SK-N-SH treated with all-trans-retinoic acid at 6 μM for 48 hours (cell line): ENCODE data around the gene CHERP.

ENCODE experiments used
- ATAC-seq: fragments of 200-7000 bp; cut with Tn5 transposase; 3 replicates; pipeline ENCODE4 v1.9.1; 2020; ENCODE audit warnings: mild to moderate bottlenecking, moderate library complexity
- ARNTL ChIP-seq: fragments of 450-650 bp; formaldehyde crosslinking; IDR thresholded peaks from 2 replicates; pipeline ENCODE4 v1.5.0; 2020; ENCODE audit warnings: low read depth, mild to moderate bottlenecking, moderate library complexity, borderline replicate concordance
- BACH2 ChIP-seq: fragments of 250-450 bp; sonication (Bioruptor Pico); IDR thresholded peaks from 2 replicates; pipeline ENCODE4 v1.9.0; 2021; ENCODE audit warnings: mild to moderate bottlenecking, borderline replicate concordance
- CSDC2 ChIP-seq: fragments of 250-450 bp; sonication (Bioruptor Pico); IDR thresholded peaks from 2 replicates; pipeline ENCODE4 v1.5.0; 2020; ENCODE audit warnings: mild to moderate bottlenecking, moderate library complexity
- ESRRG ChIP-seq: fragments of 250-450 bp; sonication (Bioruptor Pico); IDR thresholded peaks from 2 replicates; pipeline ENCODE4 v1.6.1; 2021; ENCODE audit warnings: mild to moderate bottlenecking
- GLIS3 ChIP-seq: fragments of 250-450 bp; sonication (Bioruptor Pico); IDR thresholded peaks from 2 replicates; pipeline ENCODE4 v1.5.0; 2020; ENCODE audit warnings: mild to moderate bottlenecking, moderate library complexity
- ISL1 ChIP-seq: fragments of 250-450 bp; sonication (Bioruptor Pico); IDR thresholded peaks from 2 replicates; pipeline ENCODE4 v2.1.2; 2022; ENCODE audit warnings: mild to moderate bottlenecking, moderate library complexity
- OSR1 ChIP-seq: fragments of 250-450 bp; sonication (Bioruptor Pico); IDR thresholded peaks from 2 replicates; pipeline ENCODE4 v1.8.0; 2022; ENCODE audit warnings: moderate library complexity, mild to moderate bottlenecking, inconsistent platforms
- RARB ChIP-seq: fragments of 250-450 bp; sonication (Bioruptor Pico); IDR thresholded peaks from 2 replicates; pipeline ENCODE4 v1.8.0; 2021; ENCODE audit warnings: mild to moderate bottlenecking, moderate library complexity
- SNAI2 ChIP-seq: fragments of 250-450 bp; sonication (Bioruptor Pico); IDR thresholded peaks from 2 replicates; pipeline ENCODE4 v1.5.0; 2020; ENCODE audit warnings: mild to moderate bottlenecking, moderate library complexity
- TOX ChIP-seq: fragments of 250-450 bp; sonication (Bioruptor Pico); IDR thresholded peaks from 2 replicates; pipeline ENCODE4 v1.8.0; 2021; ENCODE audit warnings: mild to moderate bottlenecking, moderate library complexity, borderline replicate concordance
- TSHZ2 ChIP-seq: fragments of 250-450 bp; sonication (Bioruptor Pico); IDR thresholded peaks from 2 replicates; pipeline ENCODE4 v1.5.0; 2020; ENCODE audit warnings: mild to moderate bottlenecking, moderate library complexity
- ZC3H10 ChIP-seq: fragments of 250-450 bp; sonication (Bioruptor Pico); IDR thresholded peaks from 2 replicates; pipeline ENCODE4 v1.5.1; 2021; ENCODE audit warnings: mild to moderate bottlenecking, moderate library complexity
- ZFP3 ChIP-seq: fragments of 250-450 bp; sonication (Bioruptor Pico); IDR thresholded peaks from 2 replicates; pipeline ENCODE4 v1.5.0; 2020; ENCODE audit warnings: mild to moderate bottlenecking, moderate library complexity
- ZFP30 ChIP-seq: fragments of 450-650 bp; formaldehyde crosslinking; IDR thresholded peaks from 2 replicates; pipeline ENCODE4 v1.5.0; 2022; ENCODE audit warnings: mild to moderate bottlenecking, moderate library complexity
- ZNF8 ChIP-seq: fragments of 450-650 bp; formaldehyde crosslinking; IDR thresholded peaks from 2 replicates; pipeline ENCODE4 v1.5.0; 2020; ENCODE audit warnings: mild to moderate bottlenecking, moderate library complexity
- TF ChIP-seq, protein P1 (sequence below): fragments of 250-450 bp; sonication (Bioruptor Pico); IDR thresholded peaks from 2 replicates; pipeline ENCODE4 v1.5.1; 2021; ENCODE audit warnings: mild to moderate bottlenecking, moderate library complexity
- TF ChIP-seq, protein P2 (sequence below): fragments of 250-450 bp; sonication (Bioruptor Pico); IDR thresholded peaks from 2 replicates; pipeline ENCODE4 v1.5.1; 2020; ENCODE audit warnings: low read depth, mild to moderate bottlenecking, moderate library complexity
- TF ChIP-seq, protein P3 (sequence below): fragments of 250-450 bp; sonication (Bioruptor Pico); IDR thresholded peaks from 2 replicates; pipeline ENCODE4 v1.8.0; 2020; ENCODE audit warnings: mild to moderate bottlenecking, moderate library complexity, borderline replicate concordance
- TF ChIP-seq, protein P4 (sequence below): fragments of 250-450 bp; sonication (Bioruptor Pico); IDR thresholded peaks from 2 replicates; pipeline ENCODE4 v1.8.0; 2021; ENCODE audit warnings: low read depth, mild to moderate bottlenecking, moderate library complexity, borderline replicate concordance

CHERP gene

GRCh38 chr19:16527971-16528521, 14.2 kb downstream of the CHERP start:
- ATAC-seq: peak; percentile 32; the same call in 2 of the 3 replicates
- TF ChIP-seq ARNTL (no peak), ZC3H10 (CRISPR knock-in tag) (no peak), TSHZ2 (CRISPR knock-in tag) (no peak), SNAI2 (CRISPR knock-in tag) (no peak), ZFP30 (CRISPR knock-in tag) (no peak), CSDC2 (CRISPR knock-in tag) (no peak), ESRRG (CRISPR knock-in tag) (no peak), ZFP3 (no peak), BACH2 (CRISPR knock-in tag) (no peak), GLIS3 (no peak), OSR1 (CRISPR knock-in tag) (no peak), TOX (CRISPR knock-in tag) (no peak)
- TF ChIP-seq, protein P1, sequence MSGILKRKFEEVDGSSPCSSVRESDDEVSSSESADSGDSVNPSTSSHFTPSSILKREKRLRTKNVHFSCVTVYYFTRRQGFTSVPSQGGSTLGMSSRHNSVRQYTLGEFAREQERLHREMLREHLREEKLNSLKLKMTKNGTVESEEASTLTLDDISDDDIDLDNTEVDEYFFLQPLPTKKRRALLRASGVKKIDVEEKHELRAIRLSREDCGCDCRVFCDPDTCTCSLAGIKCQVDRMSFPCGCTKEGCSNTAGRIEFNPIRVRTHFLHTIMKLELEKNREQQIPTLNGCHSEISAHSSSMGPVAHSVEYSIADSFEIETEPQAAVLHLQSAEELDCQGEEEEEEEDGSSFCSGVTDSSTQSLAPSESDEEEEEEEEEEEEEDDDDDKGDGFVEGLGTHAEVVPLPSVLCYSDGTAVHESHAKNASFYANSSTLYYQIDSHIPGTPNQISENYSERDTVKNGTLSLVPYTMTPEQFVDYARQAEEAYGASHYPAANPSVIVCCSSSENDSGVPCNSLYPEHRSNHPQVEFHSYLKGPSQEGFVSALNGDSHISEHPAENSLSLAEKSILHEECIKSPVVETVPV (CRISPR knock-in tag): no peak
- TF ChIP-seq, protein P2, sequence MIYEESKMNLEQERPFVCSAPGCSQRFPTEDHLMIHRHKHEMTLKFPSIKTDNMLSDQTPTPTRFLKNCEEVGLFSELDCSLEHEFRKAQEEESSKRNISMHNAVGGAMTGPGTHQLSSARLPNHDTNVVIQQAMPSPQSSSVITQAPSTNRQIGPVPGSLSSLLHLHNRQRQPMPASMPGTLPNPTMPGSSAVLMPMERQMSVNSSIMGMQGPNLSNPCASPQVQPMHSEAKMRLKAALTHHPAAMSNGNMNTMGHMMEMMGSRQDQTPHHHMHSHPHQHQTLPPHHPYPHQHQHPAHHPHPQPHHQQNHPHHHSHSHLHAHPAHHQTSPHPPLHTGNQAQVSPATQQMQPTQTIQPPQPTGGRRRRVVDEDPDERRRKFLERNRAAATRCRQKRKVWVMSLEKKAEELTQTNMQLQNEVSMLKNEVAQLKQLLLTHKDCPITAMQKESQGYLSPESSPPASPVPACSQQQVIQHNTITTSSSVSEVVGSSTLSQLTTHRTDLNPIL (CRISPR knock-in tag): no peak
- TF ChIP-seq, protein P3, sequence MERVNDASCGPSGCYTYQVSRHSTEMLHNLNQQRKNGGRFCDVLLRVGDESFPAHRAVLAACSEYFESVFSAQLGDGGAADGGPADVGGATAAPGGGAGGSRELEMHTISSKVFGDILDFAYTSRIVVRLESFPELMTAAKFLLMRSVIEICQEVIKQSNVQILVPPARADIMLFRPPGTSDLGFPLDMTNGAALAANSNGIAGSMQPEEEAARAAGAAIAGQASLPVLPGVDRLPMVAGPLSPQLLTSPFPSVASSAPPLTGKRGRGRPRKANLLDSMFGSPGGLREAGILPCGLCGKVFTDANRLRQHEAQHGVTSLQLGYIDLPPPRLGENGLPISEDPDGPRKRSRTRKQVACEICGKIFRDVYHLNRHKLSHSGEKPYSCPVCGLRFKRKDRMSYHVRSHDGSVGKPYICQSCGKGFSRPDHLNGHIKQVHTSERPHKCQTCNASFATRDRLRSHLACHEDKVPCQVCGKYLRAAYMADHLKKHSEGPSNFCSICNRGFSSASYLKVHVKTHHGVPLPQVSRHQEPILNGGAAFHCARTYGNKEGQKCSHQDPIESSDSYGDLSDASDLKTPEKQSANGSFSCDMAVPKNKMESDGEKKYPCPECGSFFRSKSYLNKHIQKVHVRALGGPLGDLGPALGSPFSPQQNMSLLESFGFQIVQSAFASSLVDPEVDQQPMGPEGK (CRISPR knock-in tag): no peak
- TF ChIP-seq, all 23 proteins: peak for 0

- TF ChIP-seq ISL1 (CRISPR knock-in tag): no peak
- no peak for TF ChIP-seq CSDC2 (CRISPR knock-in tag)
- TF ChIP-seq, protein P4, sequence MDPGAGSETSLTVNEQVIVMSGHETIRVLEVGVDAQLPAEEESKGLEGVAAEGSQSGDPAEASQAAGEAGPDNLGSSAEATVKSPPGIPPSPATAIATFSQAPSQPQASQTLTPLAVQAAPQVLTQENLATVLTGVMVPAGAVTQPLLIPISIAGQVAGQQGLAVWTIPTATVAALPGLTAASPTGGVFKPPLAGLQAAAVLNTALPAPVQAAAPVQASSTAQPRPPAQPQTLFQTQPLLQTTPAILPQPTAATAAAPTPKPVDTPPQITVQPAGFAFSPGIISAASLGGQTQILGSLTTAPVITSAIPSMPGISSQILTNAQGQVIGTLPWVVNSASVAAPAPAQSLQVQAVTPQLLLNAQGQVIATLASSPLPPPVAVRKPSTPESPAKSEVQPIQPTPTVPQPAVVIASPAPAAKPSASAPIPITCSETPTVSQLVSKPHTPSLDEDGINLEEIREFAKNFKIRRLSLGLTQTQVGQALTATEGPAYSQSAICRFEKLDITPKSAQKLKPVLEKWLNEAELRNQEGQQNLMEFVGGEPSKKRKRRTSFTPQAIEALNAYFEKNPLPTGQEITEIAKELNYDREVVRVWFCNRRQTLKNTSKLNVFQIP: no peak
- TF ChIP-seq ZC3H10 (CRISPR knock-in tag): no peak
- TF ChIP-seq ZNF8 (CRISPR knock-in tag): no peak
- TF ChIP-seq BACH2 (CRISPR knock-in tag): no peak
- TF ChIP-seq, protein P3 (CRISPR knock-in tag): no peak
- TF ChIP-seq, protein P1 (CRISPR knock-in tag): no peak
- TF ChIP-seq RARB (CRISPR knock-in tag): no peak
- no peak for TF ChIP-seq ZFP30 (CRISPR knock-in tag)
- no peak for TF ChIP-seq GLIS3
- TF ChIP-seq TOX (CRISPR knock-in tag): no peak
- no peak for TF ChIP-seq SNAI2 (CRISPR knock-in tag)
- TF ChIP-seq ARNTL: no peak
- TF ChIP-seq TSHZ2 (CRISPR knock-in tag): no peak
- no peak for TF ChIP-seq OSR1 (CRISPR knock-in tag)
- no peak for TF ChIP-seq ESRRG (CRISPR knock-in tag)
- TF ChIP-seq ZFP3: no peak
- ATAC-seq: no peak
Observed at GRCh38 chr19:16527334-16527935, 14.8 kb downstream of the CHERP start.
